ENCODE measurements around the gene PDE6H. TPM values are rescaled to one million over a fixed set of nuclear protein-coding genes. Genes with fewer than 3 reads are reported as not detected.

The PDE6H gene
- total and polyA plus RNA-seq, 12 donors, result not detected

DNA sequence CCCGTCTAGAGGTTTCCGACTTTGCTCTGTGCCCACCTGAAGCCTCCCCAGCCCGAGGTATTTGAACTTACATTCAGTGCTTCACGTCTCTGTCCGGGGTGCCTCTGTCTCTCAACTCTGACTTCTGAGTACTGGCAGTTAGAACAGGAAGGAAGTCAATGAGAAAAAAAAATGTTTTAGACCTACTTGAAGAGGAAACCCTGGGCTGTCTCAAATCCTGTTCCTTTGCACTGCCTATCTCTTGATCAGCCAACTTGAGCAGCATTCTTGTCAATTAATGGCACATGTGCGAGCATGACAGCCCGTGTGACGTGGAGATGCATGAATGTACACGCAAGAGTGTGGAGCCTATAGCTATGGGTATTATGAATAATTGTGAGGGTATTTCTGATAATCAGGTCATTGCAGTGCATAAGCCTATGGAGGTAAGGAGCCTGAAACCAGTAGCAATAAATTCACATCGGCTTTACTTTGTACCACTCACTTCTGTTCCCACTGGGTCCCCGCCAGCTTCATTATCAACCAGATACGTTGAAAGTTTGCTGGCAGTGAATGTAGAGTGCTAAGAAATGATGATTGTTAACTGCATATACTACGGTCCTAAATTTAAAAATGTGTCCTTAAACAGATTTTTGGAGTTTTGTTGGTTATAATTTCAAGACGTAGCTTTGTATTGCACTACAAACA is 11.2 kb upstream of the PDE6H start, which contains the start of gene ARHGDIB:
Gene ARHGDIB (minus strand): TSS at position 136 of the 687 bp plus-strand sequence. CDS start 10,889 bp downstream, outside the sequence.
- H3K4me1 ChIP-seq, result peaks cover 0 to 78% (median 51%) of the 10 kb centered on the region in 9 donors
- intact Hi-C loops (cut with DNase I), result loop anchor here in 2 of 10 donors (2.0 kb wide), 1 partner anchor 77 kb away; the partner anchor contains the start of gene MGP (in 2 of the 2)
- H3K4me3 ChIP-seq, result peak within 1 kb of the TSS; percentile 13 to 73 (median 52)
- peak within 1 kb of the TSS; percentile 76 to 95 (median 84) for H3K27ac ChIP-seq
- H3K9me3 ChIP-seq, result no peaks in the 10 kb centered on the region
- ATAC-seq (peak; percentile 67 to 80 (median 76)), DNase-seq (peak; percentile 21 to 40)
- H3K36me3 ChIP-seq, result no peaks in the 10 kb centered on the region
- WGBS, 2 donors, result 16 to 20% methylated on average over 14 of the region's 14 CpGs
- no peaks in the 10 kb centered on the region for H3K27me3 ChIP-seq
- TF ChIP-seq CTCF (IDR thresholded peaks at IDR 0.05), result no peak

DNA sequence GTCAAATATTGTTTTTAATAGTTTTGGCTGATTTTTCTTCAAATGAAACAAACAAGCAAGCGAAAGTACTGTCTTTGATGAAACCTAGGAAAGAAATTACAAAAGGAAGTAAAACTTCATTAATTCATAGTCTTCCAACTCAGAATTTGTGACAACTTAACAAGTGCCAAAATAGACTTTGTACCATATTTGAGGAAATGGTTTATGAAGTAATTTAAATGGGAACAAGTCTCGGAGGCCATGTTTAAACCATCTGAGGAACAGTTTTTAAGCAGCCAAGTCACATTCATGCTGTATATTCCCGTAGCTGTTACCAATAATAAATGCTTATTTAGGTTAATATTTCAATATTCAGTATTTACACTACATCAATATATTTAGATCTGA is 10.7 kb upstream of the PDE6H start:
- no peaks in the 10 kb centered on the region for H3K27me3 ChIP-seq
- no peaks in the 10 kb centered on the region for H3K9me3 ChIP-seq
- DNase-seq (no peak), ATAC-seq (no peak)
- TF ChIP-seq CTCF (IDR thresholded peaks at IDR 0.05), result no peak
- peak overlapping the region in 9 of 10 donors; percentile 34 to 73 (median 52) for H3K4me3 ChIP-seq
- peaks cover 0 to 73% (median 46%) of the 10 kb centered on the region in 9 donors for H3K4me1 ChIP-seq
- no peaks in the 10 kb centered on the region for H3K36me3 ChIP-seq
- WGBS, 2 donors, result 55 to 72% methylated on average over 3 of the region's 3 CpGs
- intact Hi-C loops (cut with DNase I), result no loop called here
- H3K27ac ChIP-seq, result peak overlapping the region; percentile 76 to 95 (median 84)

DNA sequence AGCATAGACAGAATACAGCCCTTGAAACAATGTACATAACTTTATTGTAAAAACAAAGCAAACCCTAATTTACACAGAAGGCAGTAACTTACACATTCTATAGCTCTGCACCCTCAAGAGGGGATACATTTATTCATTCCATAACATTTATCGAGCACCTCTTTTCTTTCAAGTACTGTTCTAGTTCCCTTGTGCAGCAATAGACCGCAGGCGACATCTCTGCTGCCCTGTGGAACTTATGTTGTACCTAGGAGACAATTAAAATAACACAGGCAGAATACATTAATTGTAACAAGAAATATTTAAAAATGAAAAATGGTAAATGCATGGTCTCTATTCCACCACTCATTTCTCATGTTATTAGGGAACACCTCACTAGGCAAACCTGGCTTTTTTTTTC is 10.0 kb upstream of the PDE6H start:
- Histone ChIP-seq H3K27ac (peak overlapping the region in 9 of 10 donors; percentile 78 to 95 (median 85)), H3K4me3 (peak overlapping the region in 3 of 10 donors; percentile 61 to 73 (median 71)), H3K9me3 (no peaks in the 10 kb centered on the region), H3K4me1 (peaks cover 0 to 66% (median 39%) of the 10 kb centered on the region in 9 donors), H3K27me3 (no peaks in the 10 kb centered on the region), H3K36me3 (no peaks in the 10 kb centered on the region)
- TF ChIP-seq CTCF (IDR thresholded peaks at IDR 0.05), result no peak
- WGBS, 2 donors, result 96 to 97% methylated on average over 3 of the region's 3 CpGs
- DNase-seq (no peak), ATAC-seq (no peak)
- intact Hi-C loops (cut with DNase I), result no loop called here

DNA sequence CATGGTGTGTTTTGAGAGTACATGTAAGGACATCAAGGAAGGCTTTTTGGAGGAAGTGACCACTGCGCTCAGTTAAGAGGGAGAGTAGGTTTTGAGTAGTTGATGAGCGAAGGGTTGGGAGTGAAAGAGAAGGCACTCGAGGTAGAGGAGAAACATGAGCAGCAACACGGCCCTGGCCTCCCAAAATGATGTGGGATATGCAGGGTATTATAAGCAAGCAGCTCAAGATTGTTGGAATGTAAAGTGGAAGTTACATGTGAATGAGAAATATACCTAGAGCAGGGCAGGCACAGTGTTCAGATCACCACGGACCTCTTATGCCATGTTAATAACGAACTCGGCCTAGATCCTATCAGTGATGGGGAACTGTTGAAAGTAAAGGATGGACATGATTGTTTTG is 9.3 kb upstream of the PDE6H start:
- TF ChIP-seq CTCF (IDR thresholded peaks at IDR 0.05), result no peak
- Histone ChIP-seq H3K9me3 (no peaks in the 10 kb centered on the region), H3K27ac (peak overlapping the region in 6 of 10 donors; percentile 13 to 95 (median 86)), H3K4me1 (peaks cover 0 to 59% (median 32%) of the 10 kb centered on the region in 9 donors), H3K36me3 (no peaks in the 10 kb centered on the region), H3K4me3 (no peak overlapping the region), H3K27me3 (no peaks in the 10 kb centered on the region)
- intact Hi-C loops (cut with DNase I), result no loop called here
- DNase-seq (no peak), ATAC-seq (no peak)
- WGBS, 2 donors, result 93 to 95% methylated on average over 7 of the region's 7 CpGs

Data from heart right ventricle (tissue), 16 donors.